ENCODE data around the gene E2F4.

Gene E2F4

DNA sequence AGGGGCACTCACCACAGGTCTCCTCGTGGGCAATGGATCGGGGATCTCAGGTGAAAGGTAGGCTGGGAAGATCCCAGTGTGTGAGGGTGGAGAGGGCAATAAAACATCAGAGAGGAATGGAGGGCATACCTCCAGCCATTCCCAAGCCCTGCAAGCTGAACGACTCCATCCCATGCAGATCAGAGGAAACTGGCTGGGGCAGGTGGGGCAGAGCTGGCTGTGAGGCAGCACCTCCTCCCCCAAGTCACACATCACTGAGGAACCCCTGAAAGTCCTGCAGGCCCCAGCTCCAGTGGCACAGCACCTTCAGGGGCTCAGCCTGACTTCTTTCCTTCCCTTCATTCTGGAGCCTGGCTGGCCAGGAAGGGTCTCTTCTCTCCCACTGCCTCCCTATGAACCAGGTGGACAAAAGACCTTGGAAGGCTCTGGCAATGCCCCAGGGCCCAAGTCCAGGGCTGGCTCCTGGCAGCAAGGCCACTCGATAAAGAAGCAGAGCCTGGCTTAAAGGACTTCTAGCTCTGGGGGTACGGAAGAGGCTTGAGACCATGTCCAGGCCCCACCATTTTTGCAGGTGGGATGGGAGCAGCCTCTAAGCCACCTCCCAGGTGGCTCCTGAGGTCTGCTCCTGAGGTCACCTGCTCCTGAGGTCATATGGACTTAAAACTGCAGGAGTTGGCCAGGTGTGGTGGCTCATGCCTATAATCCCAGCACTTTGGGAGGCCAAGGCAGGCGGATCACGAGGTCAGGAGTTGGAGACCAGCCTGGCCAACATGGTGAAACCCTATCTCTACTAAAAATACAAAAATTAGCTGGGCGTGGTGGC lies 21.5 kb downstream of the E2F4 start:
- no peak for DNase-seq

GRCh38 chr16:67215706-67216105 lies 23.8 kb downstream of the E2F4 start:
- no peak for DNase-seq

- DNase-seq, result no peak
Measured at GRCh38 chr16:67216612-67217490, 24.9 kb downstream of the E2F4 start.

- DNase-seq, result no peak
Measured at GRCh38 chr16:67223992-67224391, 32.0 kb downstream of the E2F4 start.

DNA sequence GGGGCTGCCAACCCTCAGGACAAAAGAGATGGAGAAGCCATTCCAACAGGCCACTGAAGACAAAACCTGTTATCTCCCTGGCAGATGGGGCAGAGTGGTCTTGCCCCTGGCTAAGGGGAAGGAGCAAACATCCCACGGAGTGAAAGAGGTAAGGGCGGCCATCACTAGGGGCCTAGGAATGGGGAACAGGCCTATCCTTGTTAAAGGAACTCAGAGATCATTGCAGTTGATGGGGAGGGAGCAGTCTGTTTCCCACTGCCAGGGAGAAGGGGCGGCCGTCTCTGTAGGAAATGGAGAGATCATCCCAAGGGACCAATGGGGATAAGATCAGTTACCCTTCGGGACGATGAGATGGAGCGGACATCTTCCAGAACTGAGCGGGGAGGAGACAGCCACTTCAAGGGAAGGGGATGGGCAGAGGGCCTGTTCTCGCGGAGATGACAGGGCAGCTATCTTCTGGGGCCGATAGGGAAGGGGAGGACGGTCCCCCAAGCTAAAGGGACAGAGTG lies 34.4 kb downstream of the E2F4 start:
- no peak for DNase-seq

GRCh38 chr16:67226804-67227566 lies 35.0 kb downstream of the E2F4 start, which contains the start of gene TMEM208:
TMEM208 (plus strand) TSS chr16:67227130; CDS start chr16:67227219, 89 bp downstream.
- peak; percentile 97 for DNase-seq

DNA sequence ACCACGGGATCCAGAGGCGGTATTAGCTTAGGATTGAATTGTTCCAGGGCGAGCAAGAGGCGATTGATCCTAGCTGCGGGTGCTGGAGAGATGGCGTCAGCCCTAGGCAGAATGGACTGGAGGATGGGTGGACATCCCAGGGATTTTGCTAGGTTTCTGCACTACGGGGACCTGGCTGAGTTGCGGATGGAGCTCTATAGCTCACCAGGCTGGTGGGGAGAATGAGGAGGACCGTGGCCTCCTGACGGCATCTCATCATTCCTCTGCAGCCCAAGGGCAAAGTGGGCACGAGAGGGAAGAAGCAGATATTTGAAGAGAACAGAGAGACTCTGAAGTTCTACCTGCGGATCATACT lies 35.6 kb downstream of the E2F4 start:
- DNase-seq, result no peak

GRCh38 chr16:67228034-67228785 lies 36.3 kb downstream of the E2F4 start:
- DNase-seq, result no peak

DNA sequence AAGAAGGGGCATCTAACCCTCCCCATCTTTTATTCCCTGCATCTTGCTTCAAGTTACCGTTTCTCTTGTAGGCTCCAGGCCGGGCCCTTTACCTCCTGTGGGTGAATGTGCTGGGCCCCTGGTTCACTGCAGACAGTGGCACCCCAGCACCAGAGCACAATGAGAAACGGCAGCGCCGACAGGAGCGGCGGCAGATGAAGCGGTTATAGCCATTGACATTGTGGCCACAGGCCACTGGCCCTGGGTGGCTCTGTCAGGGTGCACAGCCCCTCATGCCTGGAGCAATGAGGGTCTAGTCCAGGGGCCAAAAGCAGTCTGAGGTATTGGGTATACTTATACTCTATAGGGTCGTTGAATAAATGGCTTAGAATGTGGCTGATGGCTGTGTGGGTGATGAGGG lies 37.0 kb downstream of the E2F4 start:
- no peak for DNase-seq

- DNase-seq, result no peak
Measured at GRCh38 chr16:67229906-67230808, 38.2 kb downstream of the E2F4 start.

- DNase-seq, result no peak
Measured at GRCh38 chr16:67230809-67231660, 39.1 kb downstream of the E2F4 start.

DNA sequence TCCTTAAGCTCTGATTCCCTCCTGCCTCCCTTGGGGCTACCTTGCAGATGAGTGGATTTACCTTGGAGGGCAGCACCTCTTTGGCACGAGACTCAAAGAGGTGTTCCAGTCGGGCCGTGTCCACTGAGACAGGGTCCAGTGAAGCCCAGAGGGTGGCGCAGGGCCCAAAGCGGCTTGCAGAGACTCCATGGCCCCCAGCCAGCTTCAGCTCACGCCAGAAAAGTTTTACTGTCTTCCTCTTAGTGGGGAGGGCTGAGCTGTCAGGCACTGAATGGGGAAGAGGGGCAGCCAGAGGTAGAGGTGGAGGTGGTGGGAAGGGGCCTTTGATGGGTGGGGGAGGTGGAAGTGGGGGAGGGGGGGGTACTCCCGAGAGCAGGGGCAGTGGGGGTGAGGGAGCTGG lies 41.6 kb downstream of the E2F4 start:
- no peak for DNase-seq

DNA sequence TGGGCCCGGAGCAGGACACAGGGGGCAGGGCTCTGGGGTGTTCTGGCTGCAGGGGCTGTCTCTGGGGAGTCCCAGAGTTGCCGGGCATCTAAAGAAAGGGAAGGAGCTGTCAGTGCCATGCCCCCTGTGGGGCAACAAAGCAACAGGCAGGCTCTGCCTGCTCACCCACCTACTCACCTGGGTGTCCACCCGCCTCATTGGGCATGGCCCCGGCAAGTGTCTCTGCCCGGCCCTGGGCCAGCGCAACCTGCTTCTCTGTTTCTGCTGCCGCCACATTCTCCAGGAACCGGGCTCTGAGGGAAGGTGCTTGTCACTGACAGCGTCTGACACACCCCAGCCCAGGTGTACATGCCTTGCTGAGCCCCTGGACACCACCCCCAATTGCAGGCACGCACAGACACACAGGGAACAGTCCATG lies 42.2 kb downstream of the E2F4 start:
- no peak for DNase-seq

DNA sequence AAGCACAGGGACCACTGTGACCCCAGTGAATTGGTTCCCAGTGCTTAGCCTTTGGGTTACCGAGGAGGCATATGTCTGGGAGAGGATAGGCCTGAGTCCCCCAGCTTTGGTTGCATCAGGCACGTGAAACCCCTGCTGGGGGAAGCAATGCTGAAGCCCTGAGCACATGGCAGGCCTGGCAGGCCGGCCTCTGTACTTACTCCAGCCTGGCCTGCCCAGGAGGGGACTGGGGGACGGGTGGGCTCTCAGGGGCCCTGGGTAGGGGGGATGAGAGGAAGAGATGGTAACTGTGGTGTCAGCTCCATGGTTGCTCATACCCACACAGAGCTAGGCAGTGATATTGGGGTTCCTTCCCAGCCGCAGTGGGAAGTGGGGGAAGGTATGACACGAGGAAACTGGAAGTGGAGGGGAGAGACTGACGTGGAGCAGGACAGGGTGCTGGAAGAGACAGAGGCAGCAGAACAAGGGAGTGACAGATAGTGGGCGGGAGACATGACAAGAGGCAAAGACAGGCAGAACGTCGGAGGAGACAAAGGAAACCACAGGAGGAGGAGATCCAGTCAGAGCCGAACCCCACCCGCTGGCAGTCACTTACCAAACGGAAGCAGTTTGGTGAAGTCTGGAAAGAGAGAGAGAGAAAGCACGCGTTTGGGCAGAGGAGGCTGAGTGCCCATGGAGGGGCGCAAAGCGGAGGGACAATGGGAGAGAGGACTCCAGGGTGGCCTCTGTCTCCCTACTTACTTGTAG lies 44.0 kb downstream of the E2F4 start:
- no peak for DNase-seq

- peak; percentile 66 for DNase-seq
Measured at GRCh38 chr16:67236563-67237395, 44.8 kb downstream of the E2F4 start.

DNA sequence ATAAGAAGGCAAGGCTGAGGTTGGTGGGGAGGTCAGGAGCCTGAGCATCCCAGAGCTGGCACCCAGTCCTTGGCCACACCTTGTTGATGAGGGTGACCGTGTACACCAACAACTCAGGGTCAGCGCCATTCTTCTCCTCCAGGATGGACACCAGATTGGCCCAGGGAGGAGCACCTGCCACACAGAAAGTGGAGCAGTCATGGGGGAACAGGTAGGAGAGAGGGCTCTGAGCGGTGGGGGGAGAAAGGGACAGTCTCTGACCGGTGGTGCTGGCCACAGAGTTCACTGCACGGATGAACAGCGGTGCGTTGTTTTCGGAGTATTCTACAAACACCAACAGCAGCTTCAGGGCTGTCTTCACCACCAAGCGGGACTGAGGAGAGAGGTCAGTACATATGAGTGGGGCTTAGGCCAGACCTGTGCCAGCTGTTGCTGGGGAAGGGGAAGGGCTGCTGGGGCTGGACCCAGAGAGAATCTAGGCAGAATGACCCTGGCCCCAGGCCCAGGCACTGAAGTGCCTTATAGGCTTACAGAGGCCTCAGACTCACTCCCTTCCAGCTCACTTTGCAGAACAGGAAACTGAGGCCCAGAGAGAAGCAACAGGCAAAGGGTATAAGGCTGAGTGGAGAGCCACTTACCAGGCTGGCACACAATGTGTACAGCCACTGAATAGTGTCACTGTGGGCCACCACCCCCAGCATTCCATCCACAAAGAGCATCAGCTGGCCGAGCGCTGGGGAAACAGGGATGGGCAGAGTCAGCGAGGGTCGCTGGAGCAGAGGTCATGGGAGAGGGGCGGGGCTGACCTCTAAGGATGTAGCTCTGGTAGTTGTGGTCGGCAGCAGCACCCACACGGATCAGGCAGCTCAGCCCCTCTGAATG lies 45.7 kb downstream of the E2F4 start:
- no peak for DNase-seq

GRCh38 chr16:67238278-67238575 lies 46.3 kb downstream of the E2F4 start:
- DNase-seq, result no peak
